GM20000 (cell line): ENCODE data around the gene RAB11FIP3.

ENCODE experiments used
- DNase-seq: peaks from one replicate; pipeline ENCODE4 v3.0.0; 2012; ENCODE audit warnings: low spot score
- TF ChIP-seq, protein P1 (sequence below): IDR thresholded peaks from 2 replicates; pipeline ENCODE4 v1.5.1; 2012; ENCODE audit warnings: mild to moderate bottlenecking, control low read depth; ENCODE audit errors: extremely low read depth, missing control alignments

Gene RAB11FIP3

GRCh38 chr16:379183-379960 is 46.1 kb upstream of the RAB11FIP3 start:
- TF ChIP-seq, protein P1, sequence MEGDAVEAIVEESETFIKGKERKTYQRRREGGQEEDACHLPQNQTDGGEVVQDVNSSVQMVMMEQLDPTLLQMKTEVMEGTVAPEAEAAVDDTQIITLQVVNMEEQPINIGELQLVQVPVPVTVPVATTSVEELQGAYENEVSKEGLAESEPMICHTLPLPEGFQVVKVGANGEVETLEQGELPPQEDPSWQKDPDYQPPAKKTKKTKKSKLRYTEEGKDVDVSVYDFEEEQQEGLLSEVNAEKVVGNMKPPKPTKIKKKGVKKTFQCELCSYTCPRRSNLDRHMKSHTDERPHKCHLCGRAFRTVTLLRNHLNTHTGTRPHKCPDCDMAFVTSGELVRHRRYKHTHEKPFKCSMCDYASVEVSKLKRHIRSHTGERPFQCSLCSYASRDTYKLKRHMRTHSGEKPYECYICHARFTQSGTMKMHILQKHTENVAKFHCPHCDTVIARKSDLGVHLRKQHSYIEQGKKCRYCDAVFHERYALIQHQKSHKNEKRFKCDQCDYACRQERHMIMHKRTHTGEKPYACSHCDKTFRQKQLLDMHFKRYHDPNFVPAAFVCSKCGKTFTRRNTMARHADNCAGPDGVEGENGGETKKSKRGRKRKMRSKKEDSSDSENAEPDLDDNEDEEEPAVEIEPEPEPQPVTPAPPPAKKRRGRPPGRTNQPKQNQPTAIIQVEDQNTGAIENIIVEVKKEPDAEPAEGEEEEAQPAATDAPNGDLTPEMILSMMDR, result no peak
- no peak for DNase-seq

DNA sequence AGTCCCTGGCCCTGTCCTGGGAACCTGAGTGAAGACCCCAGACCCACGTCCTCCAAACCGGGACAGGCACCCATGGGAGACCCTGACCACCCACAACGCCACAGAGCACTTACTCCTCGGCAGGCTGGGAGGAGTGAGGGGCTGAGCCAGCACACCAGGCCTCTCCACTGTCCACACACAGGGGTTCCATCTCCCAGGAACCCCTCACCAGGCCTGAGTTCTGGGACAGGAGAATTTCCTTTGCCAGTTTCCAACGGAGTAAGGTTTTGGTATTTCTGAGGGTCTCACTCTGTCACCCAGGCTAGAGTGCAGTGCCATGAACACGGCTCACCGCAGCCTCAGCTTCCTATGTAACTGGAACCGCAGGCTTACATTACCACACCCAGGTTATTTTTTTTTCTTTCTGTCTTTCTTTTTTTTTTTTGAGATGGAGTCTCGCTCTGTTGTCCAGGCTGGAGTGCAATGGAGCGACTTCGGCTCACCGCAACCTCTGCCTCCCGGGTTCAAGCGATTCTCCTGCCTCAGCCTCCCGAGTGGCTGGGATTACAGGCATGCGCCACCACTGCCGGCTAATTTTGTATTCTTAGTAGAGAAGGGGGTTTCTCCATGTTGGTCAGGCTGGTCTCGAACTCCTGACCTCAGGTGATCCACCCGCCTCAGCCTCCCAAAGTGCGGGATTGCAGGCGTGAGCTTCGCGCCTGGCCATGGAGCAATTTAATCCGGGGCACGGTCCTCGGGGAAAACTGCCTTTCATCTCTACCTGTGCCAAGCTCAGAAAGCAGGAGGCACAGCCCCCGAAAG is 45.3 kb upstream of the RAB11FIP3 start:
- no peak for DNase-seq
- TF ChIP-seq, protein P1, result no peak

DNA sequence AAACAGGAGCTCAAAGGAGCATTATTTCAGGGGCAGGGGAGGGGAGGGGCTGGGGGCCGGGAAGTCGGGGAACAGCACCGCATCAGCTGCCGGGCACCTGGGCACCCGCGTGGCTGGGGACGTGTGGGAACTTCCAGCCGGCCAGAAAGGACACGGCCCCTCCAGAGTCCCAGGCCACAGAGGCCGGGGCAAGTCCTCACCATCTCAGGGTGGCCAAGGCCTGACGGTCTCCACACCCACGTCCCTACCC is 44.8 kb upstream of the RAB11FIP3 start:
- TF ChIP-seq, protein P1, result no peak
- DNase-seq, result no peak

- TF ChIP-seq, protein P1, result no peak
- DNase-seq, result peak; percentile 65
Observed at GRCh38 chr16:381012-381788, 44.2 kb upstream of the RAB11FIP3 start.

- TF ChIP-seq, protein P1, result no peak
- peak; percentile 99 for DNase-seq
Observed at GRCh38 chr16:381789-382717, 43.4 kb upstream of the RAB11FIP3 start, which contains the start of gene PGAP6. PGAP6 (minus strand) TSS chr16:381978; CDS start chr16:381821, 157 bp downstream.

DNA sequence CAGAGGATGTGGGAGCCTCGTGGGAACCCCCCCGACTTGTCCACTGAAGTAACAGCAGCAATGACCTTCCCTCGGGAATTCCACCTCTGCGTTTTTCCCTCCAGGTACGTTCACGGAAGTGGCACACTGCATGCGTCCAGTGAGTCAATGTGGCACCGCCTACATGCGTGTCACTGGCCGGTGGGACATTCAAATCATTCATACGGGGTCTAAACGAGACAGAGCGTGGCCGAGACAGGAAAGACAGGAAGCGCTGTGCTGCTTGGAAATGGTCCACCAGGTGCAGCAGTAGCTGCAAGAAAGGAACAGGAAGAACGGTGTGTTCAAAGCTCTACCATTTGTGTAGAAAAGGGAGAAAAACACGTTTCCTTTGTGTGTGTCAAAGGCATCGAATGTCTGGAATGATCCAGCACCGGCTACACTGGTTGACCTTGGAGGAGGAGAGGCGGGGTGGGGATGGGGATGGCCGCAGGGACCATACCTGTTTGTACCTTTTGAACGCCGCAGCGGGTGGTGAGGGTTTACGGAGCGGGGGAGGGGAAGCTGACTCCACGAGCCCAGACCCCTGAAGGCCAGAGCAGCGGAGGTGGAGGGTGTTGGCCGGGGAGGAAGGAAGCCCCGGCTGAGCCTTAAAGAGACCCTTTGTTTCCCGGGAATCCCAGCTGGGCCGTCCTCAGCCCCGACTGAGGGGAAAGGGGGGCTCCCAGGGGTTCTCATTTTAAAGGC is 42.0 kb upstream of the RAB11FIP3 start:
- TF ChIP-seq, protein P1, result no peak
- no peak for DNase-seq
